Measurements from ENCODE around the gene FOXP4.

The FOXP4 gene

GRCh38 chr6:41573276-41573675 is 27.1 kb downstream of the FOXP4 start:
- Histone ChIP-seq H2AFZ (ENCODE audit: low read depth, low read length) (no peak overlapping the region), H3K4me1 (ENCODE audit: low read length) (peaks cover 32% of the 10 kb centered on the region), H3K9me3 (ENCODE audit: insufficient read depth, low read length) (no peaks in the 10 kb centered on the region), H3K79me2 (ENCODE audit: low read length) (peaks cover 7% of the 10 kb centered on the region; the same call in 1 of the 2 replicates), H3K36me3 (replicated peaks; ENCODE audit: low read depth, low read length) (peaks cover 17% of the 10 kb centered on the region), H3K27me3 (ENCODE audit: low read depth, low read length) (no peaks in the 10 kb centered on the region), H3K4me3 (ENCODE audit: low read length) (peak overlapping the region; percentile 27; the same call in 1 of the 2 replicates), H3K4me2 (ENCODE audit: low read length) (peak overlapping the region; percentile 58), H3K9ac (ENCODE audit: low read length) (no peak overlapping the region), H4K20me1 (ENCODE audit: insufficient read depth, low read length) (no peaks in the 10 kb centered on the region), H3K27ac (ENCODE audit: low read length) (peak overlapping the region; percentile 40; the same call in 1 of the 2 replicates)
- no peak for TF ChIP-seq CTCF (IDR thresholded peaks at IDR 0.05; ENCODE audit: low read depth, low read length)

- Histone ChIP-seq H3K4me1 (ENCODE audit: low read length) (peaks cover 36% of the 10 kb centered on the region), H3K9ac (ENCODE audit: low read length) (no peak overlapping the region), H3K4me3 (ENCODE audit: low read length) (peak overlapping the region; percentile 27; the same call in 1 of the 2 replicates), H3K4me2 (ENCODE audit: low read length) (peak overlapping the region; percentile 58), H3K79me2 (ENCODE audit: low read length) (peaks cover 7% of the 10 kb centered on the region; the same call in 1 of the 2 replicates), H4K20me1 (ENCODE audit: insufficient read depth, low read length) (no peaks in the 10 kb centered on the region), H2AFZ (ENCODE audit: low read depth, low read length) (no peak overlapping the region), H3K36me3 (replicated peaks; ENCODE audit: low read depth, low read length) (peaks cover 14% of the 10 kb centered on the region), H3K9me3 (ENCODE audit: insufficient read depth, low read length) (no peaks in the 10 kb centered on the region), H3K27me3 (ENCODE audit: low read depth, low read length) (no peaks in the 10 kb centered on the region), H3K27ac (ENCODE audit: low read length) (peak overlapping the region; percentile 40)
- no peak for TF ChIP-seq EZH2phosphoT487 (IDR thresholded peaks at IDR 0.05; ENCODE audit: low read depth)
- no peak for TF ChIP-seq CTCF (IDR thresholded peaks at IDR 0.05; ENCODE audit: low read depth, low read length)
Measured at GRCh38 chr6:41573985-41574384, 27.8 kb downstream of the FOXP4 start.

- H3K4me1 ChIP-seq (ENCODE audit: low read length) = peaks cover 37% of the 10 kb centered on the region
- H4K20me1 ChIP-seq (ENCODE audit: insufficient read depth, low read length) = no peaks in the 10 kb centered on the region
- H2AFZ ChIP-seq (ENCODE audit: low read depth, low read length) = no peak overlapping the region
- no peak overlapping the region for H3K4me3 ChIP-seq (ENCODE audit: low read length)
- no peaks in the 10 kb centered on the region for H3K9me3 ChIP-seq (ENCODE audit: insufficient read depth, low read length)
- no peak overlapping the region for H3K9ac ChIP-seq (ENCODE audit: low read length)
- no peaks in the 10 kb centered on the region for H3K27me3 ChIP-seq (ENCODE audit: low read depth, low read length)
- H3K36me3 ChIP-seq (replicated peaks; ENCODE audit: low read depth, low read length) = peaks cover 15% of the 10 kb centered on the region
- TF ChIP-seq CTCF (IDR thresholded peaks at IDR 0.05; ENCODE audit: low read depth, low read length) (no peak), EZH2phosphoT487 (IDR thresholded peaks at IDR 0.05; ENCODE audit: low read depth) (no peak)
- H3K27ac ChIP-seq (ENCODE audit: low read length) = no peak overlapping the region
- H3K79me2 ChIP-seq (ENCODE audit: low read length) = peaks cover 7% of the 10 kb centered on the region; the same call in 1 of the 2 replicates
- no peak overlapping the region for H3K4me2 ChIP-seq (ENCODE audit: low read length)
Measured at GRCh38 chr6:41575598-41575997, 29.4 kb downstream of the FOXP4 start.

- Histone ChIP-seq H3K79me2 (ENCODE audit: low read length) (peaks cover 7% of the 10 kb centered on the region; the same call in 1 of the 2 replicates), H3K4me2 (ENCODE audit: low read length) (no peak overlapping the region), H2AFZ (ENCODE audit: low read depth, low read length) (no peak overlapping the region), H3K9ac (ENCODE audit: low read length) (no peak overlapping the region), H3K4me3 (ENCODE audit: low read length) (no peak overlapping the region), H3K27me3 (ENCODE audit: low read depth, low read length) (no peaks in the 10 kb centered on the region), H3K27ac (ENCODE audit: low read length) (no peak overlapping the region), H3K9me3 (ENCODE audit: insufficient read depth, low read length) (no peaks in the 10 kb centered on the region), H3K36me3 (replicated peaks; ENCODE audit: low read depth, low read length) (peaks cover 11% of the 10 kb centered on the region), H4K20me1 (ENCODE audit: insufficient read depth, low read length) (no peaks in the 10 kb centered on the region), H3K4me1 (ENCODE audit: low read length) (peaks cover 36% of the 10 kb centered on the region)
- no peak for TF ChIP-seq CTCF (IDR thresholded peaks at IDR 0.05; ENCODE audit: low read depth, low read length)
- no peak for TF ChIP-seq EZH2phosphoT487 (IDR thresholded peaks at IDR 0.05; ENCODE audit: low read depth)
Measured at GRCh38 chr6:41576667-41577066, 30.5 kb downstream of the FOXP4 start.

Measured in OCI-LY3 (cell line).